Activated naive CD4-positive, alpha-beta T cell treated with anti-CD3 and anti-CD28 coated beads, Interleukin-2, amount 50 U/mL, for 16 hours (primary cell): ENCODE measurements around the gene MELTF.
"Not testable (repeated sequence)": the region's sequence is repeated elsewhere in the genome, so short reads cannot be mapped to it uniquely, and the experiment has no call there.

Experiments used
- DNase-seq: peaks from one replicate; pipeline ENCODE4 v3.0.0-alpha.2; 2020

MELTF gene

GRCh38 chr3:197029511-197030167 lies at the start of gene MELTF:
TSS of gene MELTF (minus strand) at chr3:197029817. CDS start at chr3:197029702, 115 bp downstream.
- peak; percentile 76 for DNase-seq

GRCh38 chr3:197076415-197076814 lies 46.8 kb upstream of the MELTF start:
- DNase-seq, result no peak

GRCh38 chr3:197068077-197068476 lies 38.5 kb upstream of the MELTF start:
- DNase-seq, result no peak

DNA sequence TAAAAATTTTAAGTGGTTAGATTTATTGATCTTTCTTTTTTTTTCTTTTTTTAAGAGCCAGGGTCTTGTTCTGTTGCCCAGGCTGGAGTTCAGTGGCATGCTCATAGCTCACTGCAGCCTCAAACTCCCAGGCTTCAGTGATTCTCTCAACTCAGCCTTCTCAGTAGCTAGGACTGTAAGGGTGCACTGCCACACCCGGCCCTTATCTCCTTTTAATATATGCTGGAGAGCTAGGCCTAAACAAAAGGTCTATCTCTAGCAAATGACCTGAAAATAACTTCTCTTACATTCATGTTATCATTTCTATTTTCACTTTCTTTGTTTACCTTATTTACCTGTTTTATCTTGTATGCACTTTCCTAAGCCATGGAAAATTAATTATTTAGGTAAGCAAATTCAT lies 35.2 kb upstream of the MELTF start:
- DNase-seq, result no peak

DNA sequence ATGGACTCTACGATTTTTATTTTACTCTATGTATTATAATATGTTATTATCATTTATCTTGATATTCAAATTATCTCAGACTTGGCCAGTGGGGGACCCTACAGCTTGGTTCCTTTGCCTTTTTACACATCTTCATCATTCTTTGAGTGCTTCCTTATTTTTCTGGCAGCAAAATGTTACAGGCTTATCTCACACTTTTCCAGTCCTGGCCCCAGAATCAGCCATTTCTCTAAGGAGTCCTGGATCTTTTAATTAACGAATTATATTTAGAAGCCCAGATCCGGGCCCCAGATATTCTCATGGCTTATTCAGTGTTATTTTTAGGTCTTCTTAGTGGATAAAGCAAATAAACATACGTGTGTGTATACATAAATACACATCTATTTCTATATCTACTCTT lies 32.8 kb upstream of the MELTF start:
- DNase-seq, result no peak

DNA sequence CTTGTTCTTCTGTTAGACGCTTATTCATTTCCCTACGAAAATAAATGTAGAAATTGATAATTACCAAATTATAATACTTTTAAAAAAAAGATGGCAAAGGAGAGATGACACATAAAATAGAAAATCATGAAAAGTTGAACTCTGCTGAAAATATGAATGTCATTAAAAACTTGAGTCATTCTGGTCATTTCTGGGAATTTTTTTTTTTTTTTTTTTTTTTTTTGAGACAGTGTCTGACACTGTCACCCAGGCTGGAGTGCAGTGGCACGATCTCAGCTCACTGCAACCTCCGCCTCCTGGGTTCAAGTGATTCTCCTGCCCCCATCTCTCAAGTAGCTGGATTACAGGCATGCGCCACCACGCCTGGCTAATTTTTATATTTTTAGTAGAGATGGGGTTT lies 22.0 kb upstream of the MELTF start:
- DNase-seq, result not testable (repeated sequence)

DNA sequence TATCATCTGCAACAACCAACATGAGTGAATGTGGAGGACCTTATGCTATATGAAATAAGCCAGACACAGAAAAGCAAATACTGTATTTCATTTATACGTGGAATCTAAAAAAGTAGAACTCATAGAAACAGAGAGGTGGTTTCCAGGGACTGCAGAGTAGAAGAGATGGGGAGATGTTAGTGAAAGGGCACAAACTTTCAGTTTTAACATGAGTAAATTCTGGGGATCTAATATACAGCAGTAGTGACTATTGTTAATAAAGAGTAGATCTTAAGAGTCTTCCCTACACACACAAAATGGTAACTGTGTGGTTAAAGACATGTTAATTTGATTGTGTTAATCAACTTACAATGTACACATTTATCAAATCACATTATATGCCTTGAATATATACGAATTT lies 20.9 kb upstream of the MELTF start:
- no peak for DNase-seq

DNA sequence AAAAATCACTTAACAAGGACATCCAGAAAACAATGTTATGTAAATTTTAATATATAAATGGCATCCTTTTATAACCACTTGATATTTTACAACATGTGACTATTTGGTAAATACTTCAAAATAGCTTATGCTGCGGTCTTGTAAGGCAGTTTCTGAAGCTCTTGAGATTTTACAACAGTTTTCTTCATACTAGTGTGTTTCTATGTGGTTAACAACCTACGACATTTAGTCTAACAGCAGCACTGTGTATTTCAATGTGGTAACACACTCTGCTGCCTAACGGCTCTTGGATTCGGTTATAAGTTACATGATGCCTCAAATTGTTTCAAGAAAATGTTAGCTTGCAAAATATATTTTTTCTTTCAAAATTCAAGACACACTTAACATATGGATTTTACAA lies 12.9 kb upstream of the MELTF start:
- no peak for DNase-seq

DNA sequence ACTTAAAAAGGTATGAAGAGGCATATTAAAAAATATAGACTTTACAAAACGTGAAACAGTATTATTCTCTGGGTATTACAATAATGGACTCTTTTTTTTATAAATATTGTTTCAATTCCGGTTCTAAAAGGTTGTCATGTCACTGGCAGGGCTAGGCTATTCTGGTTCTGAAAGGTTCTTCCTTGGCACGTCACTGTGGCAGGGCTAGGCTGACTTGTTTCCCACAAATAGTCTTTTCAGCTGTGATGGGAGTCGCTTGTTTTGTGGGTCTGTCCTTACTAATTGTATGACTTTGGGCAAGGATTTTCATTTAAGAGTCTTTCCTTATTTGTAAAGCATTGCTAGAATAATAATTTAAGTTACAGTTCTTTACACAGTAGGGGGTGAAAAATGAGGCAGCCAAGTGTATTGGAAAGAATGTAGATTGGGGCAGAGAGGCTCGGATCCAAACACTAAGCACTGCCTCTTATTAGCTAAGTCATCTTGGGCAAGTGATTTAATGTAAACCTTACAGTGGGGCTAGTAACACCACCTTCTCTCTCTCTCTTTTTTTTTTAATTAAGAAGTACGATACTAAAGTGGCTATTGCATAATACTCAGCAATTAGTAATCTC lies 12.4 kb upstream of the MELTF start:
- no peak for DNase-seq

- DNase-seq, result no peak
These were observed 11.0 kb upstream of the MELTF start for GRCh38 chr3:197040658-197041057.

DNA sequence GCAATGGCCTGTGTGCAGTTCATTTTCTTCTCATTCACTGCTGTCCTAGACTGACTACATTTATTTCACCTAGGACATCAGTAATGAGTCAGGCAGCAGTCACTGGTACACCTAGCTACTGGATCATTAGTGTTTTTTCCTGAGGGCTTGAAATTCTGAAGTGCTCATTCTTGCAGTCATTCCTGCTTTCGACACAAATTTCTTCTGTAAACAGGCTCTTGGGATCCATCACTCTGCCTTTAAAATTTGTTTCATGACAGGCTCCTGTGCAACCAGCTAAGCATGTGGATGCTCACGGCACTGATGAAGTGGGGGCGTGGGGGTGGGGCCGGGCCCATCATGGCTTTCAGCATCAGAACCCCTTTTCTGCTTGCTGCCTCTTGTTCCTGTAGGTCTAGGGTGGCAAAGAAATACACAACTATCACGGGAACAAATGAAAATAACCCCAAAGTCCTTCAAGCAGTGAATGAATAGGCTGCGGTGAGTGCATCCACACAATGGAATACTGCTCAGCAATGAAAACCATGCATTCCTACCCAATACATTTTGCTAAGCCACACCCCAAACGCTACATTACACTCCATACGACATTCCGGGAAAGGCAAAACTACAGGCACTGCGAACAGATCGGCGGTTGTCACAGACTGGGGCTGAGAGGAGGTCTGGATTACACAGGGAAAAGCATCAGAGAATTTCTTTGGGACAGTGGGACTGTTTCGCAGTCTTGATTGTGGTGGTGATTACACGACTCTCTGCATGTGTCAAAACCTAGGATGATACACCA lies 9.3 kb upstream of the MELTF start:
- no peak for DNase-seq

- no peak for DNase-seq
These were observed 6.0 kb upstream of the MELTF start for GRCh38 chr3:197035577-197035976.

DNA sequence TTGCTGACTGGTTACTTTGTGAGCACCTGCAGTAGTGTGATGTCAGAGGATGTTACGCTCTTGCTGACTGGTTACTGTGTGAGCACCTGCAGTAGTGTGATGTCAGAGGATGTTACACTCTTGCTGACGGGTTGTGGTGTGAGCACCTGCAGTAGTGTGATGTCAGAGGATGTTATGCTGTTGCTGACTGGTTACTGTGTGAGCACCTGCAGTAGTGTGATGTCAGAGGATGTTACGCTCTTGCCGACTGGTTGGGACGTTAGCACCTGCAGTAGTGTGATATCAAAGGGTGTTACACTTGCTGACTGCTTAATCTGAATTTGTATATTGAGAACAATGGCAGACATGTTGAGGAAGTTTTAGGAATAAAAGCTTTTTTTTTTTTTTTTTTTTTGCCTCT lies 5.2 kb upstream of the MELTF start:
- DNase-seq, result not testable (repeated sequence)

GRCh38 chr3:197033764-197034163 lies 4.1 kb upstream of the MELTF start:
- not testable (repeated sequence) for DNase-seq

- DNase-seq, result no peak
These were observed 2.0 kb upstream of the MELTF start for GRCh38 chr3:197031315-197032285.

- no peak for DNase-seq
These were observed 1.0 kb upstream of the MELTF start for GRCh38 chr3:197030379-197031314.

DNA sequence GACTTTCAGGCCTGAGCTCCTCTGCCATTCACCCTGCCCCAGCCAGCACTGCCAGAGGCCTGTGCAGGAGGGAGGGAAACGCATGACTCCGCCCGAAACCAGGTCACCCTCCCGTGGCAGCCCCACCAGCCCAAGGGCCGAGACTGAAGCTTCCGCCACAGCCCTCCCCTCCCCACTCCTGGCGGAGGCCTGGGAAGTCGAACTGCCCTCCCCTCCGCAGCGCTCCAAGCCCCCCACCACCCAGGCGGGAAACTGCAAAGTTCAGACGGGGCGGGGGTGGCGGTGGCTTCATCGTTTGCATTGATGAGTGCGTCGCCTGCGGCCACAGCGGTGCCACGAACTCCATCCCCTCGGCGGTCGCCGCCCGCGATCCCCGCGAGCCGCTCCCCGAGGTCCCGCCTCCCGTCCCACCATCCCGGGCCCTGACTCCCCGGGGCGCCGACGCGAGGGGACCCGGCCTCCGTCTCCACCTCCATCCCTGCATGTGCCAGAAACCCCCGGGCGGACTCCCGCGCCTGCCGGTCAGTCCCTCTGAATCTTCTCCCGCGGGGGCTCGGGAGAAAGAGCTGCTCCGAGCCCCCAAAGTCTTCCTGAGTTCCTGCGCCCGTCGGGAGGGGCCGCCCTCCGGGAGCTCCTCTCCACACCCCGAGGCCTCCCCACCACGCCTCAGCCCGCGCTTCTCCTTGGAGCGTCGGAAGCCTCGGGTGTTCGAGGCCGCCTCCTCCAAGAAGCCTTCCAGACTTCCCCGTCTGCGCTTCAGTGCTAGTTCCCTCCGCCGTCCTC lies 698 bp downstream of the MELTF start:
- DNase-seq, result no peak

- no peak for DNase-seq
These were observed 1.5 kb downstream of the MELTF start for GRCh38 chr3:197027896-197028727.

GRCh38 chr3:197027151-197027895 lies 2.3 kb downstream of the MELTF start:
- no peak for DNase-seq
